ENCODE measurements around the gene DROSHA.

DNA sequence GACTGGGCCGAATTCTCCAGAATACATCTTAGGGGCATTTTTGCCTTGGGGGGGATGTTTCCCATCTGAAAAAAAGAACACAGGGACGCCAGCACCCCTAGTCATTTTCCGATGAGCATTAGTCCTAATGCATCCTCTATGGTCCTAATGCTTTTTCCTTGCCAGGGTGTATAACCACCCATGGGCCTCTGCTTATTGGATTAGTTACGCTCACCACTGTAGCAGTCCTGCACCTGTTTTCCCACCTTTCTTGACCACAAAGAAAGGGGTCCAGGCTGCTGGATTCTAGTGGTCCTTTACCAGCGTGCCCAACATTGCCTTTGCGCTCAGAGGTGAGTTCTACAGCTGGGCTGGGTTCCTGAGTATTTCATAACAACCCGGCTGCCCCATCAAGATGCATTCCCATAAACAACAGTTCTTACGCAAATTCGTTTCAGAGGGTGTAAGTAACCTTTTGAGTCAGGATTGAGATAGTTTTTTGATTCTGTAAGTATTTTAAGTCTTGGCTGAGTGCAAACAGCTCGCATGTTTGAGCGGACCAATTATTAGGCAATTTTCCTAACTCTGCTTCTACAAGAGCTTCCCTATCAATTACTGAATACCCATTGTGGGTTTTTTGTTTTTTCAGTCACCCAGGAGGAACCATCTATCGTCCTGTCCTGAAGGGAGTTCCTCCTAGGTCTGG, 135.1 kb downstream of the DROSHA start:
- TF ChIP-seq EZH2 (IDR thresholded peaks at IDR 0.05; ENCODE audit: borderline replicate concordance) (no peak), CTCF (IDR thresholded peaks at IDR 0.05; ENCODE audit: poor library complexity) (no peak), EZH2phosphoT487 (IDR thresholded peaks at IDR 0.05; ENCODE audit: low read depth, severe bottlenecking, unreplicated experiment) (no peak)

Measured in hepatocyte (in vitro differentiated cells).